ENCODE measurements around the gene CABYR. TPM values are rescaled to one million over a fixed set of nuclear protein-coding genes. Genes with fewer than 3 reads are reported as not detected.

CABYR gene
- total RNA-seq, 1 experiment from 2014 or later, result 5.4 TPM

DNA sequence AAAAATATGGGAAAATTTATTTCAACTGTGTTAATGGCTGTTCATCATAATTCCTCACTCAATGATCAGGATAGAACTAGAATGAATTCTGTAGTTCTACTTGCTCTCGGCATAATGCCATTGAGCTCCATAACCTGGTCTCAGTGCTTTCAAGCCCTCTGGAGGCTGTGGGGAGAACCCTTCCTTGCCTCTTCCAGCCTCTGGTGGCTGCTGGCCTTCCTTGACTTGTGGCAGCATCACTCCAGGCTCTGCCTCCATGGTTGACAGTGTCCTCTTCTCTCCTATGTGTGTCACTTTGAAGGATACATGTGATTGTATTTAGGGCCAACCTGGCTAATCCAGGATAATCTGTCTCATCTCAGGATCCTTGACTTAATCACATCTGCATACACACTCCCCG is 26.9 kb upstream of the CABYR start:
- Histone ChIP-seq H3K9me3 (ENCODE audit: low read length) (no peaks in the 10 kb centered on the region), H2AFZ (ENCODE audit: low read length) (no peak overlapping the region), H3K4me3 (ENCODE audit: low read length) (no peak overlapping the region), H3K9ac (ENCODE audit: low read length) (no peak overlapping the region), H3K27ac (ENCODE audit: low read length) (no peak overlapping the region), H3K36me3 (ENCODE audit: low read depth, low read length) (no peaks in the 10 kb centered on the region), H3K4me2 (ENCODE audit: low read length) (no peak overlapping the region), H4K20me1 (ENCODE audit: low read length) (no peaks in the 10 kb centered on the region), H3F3A (ENCODE audit: low read length, unreplicated experiment) (no peaks in the 10 kb centered on the region), H3K9me2 (replicated peaks; ENCODE audit: low read length) (no peaks in the 10 kb centered on the region), H3K27me3 (ENCODE audit: low read length) (no peaks in the 10 kb centered on the region), H3K4me1 (ENCODE audit: insufficient read depth, low read length) (peaks cover 13% of the 10 kb centered on the region), H3K79me2 (ENCODE audit: low read length) (no peaks in the 10 kb centered on the region)
- no peak for TF ChIP-seq EZH2 (IDR thresholded peaks at IDR 0.05; ENCODE audit: low read length, unreplicated experiment)
- TF ChIP-seq, protein P1, sequence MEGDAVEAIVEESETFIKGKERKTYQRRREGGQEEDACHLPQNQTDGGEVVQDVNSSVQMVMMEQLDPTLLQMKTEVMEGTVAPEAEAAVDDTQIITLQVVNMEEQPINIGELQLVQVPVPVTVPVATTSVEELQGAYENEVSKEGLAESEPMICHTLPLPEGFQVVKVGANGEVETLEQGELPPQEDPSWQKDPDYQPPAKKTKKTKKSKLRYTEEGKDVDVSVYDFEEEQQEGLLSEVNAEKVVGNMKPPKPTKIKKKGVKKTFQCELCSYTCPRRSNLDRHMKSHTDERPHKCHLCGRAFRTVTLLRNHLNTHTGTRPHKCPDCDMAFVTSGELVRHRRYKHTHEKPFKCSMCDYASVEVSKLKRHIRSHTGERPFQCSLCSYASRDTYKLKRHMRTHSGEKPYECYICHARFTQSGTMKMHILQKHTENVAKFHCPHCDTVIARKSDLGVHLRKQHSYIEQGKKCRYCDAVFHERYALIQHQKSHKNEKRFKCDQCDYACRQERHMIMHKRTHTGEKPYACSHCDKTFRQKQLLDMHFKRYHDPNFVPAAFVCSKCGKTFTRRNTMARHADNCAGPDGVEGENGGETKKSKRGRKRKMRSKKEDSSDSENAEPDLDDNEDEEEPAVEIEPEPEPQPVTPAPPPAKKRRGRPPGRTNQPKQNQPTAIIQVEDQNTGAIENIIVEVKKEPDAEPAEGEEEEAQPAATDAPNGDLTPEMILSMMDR (conservative IDR thresholded peaks at IDR 0.05; ENCODE audit: low read depth, low read length), result peak; percentile 17; the same call in 1 of the 2 replicates
- no peak for TF ChIP-seq EZH2phosphoT487 (IDR thresholded peaks at IDR 0.05; ENCODE audit: borderline replicate concordance, low read length)
- CTCF ChIA-PET, result no interaction called here
- POLR2A ChIA-PET (ENCODE audit: unreplicated experiment), result no interaction called here
- ATAC-seq (0 out of 2 replicates have a peak, but pooled peaks have one; percentile 14), DNase-seq (peak; percentile 19)
- BruUV-seq (replicated peaks), result no TSS peak
- intact Hi-C loops (cut with micrococcal nuclease), result no loop called here

DNA sequence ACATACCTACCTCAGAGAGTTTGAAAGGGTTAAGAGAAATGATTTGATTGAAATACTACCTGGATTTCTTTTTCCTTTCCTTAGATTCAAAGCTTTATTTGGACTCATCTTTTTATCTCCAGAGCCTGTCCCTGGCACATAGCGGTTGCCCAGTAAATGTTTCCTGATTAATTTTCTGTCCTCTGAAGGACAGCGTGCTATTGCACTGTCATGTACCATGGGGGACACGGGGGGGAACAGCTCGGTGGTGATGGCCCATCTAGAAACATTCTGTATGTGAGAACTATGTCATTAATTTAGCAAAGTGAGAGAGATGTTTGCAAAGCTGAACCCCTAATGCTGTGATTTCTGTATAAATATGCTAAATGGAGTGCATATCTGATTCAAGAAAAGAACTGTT is 26.4 kb upstream of the CABYR start:
- Histone ChIP-seq H4K20me1 (ENCODE audit: low read length) (no peaks in the 10 kb centered on the region), H3K27ac (ENCODE audit: low read length) (peak overlapping the region; percentile 35), H3K79me2 (ENCODE audit: low read length) (no peaks in the 10 kb centered on the region), H3K4me1 (ENCODE audit: insufficient read depth, low read length) (peaks cover 13% of the 10 kb centered on the region), H3K9ac (ENCODE audit: low read length) (no peak overlapping the region), H2AFZ (ENCODE audit: low read length) (no peak overlapping the region), H3K4me3 (ENCODE audit: low read length) (peak overlapping the region; percentile 35; the same call in 1 of the 2 replicates), H3K9me3 (ENCODE audit: low read length) (no peaks in the 10 kb centered on the region), H3K4me2 (ENCODE audit: low read length) (peak overlapping the region; percentile 73), H3K27me3 (ENCODE audit: low read length) (no peaks in the 10 kb centered on the region), H3F3A (ENCODE audit: low read length, unreplicated experiment) (no peaks in the 10 kb centered on the region), H3K36me3 (ENCODE audit: low read depth, low read length) (no peaks in the 10 kb centered on the region), H3K9me2 (replicated peaks; ENCODE audit: low read length) (no peaks in the 10 kb centered on the region)
- ChIA-PET CTCF (no interaction called here), POLR2A (ENCODE audit: unreplicated experiment) (interaction anchor here (0.7 kb wide), 1 partner anchor 87 kb away, joined by 3 read pairs; no protein-coding TSS in a partner anchor)
- no peak for TF ChIP-seq EZH2 (IDR thresholded peaks at IDR 0.05; ENCODE audit: low read length, unreplicated experiment)
- TF ChIP-seq, protein P1 (conservative IDR thresholded peaks at IDR 0.05; ENCODE audit: low read depth, low read length), result no peak
- TF ChIP-seq EZH2phosphoT487 (IDR thresholded peaks at IDR 0.05; ENCODE audit: borderline replicate concordance, low read length), result no peak
- BruUV-seq (replicated peaks), result no TSS peak
- DNase-seq (no peak), ATAC-seq (no peak)
- intact Hi-C loops (cut with micrococcal nuclease), result no loop called here

DNA sequence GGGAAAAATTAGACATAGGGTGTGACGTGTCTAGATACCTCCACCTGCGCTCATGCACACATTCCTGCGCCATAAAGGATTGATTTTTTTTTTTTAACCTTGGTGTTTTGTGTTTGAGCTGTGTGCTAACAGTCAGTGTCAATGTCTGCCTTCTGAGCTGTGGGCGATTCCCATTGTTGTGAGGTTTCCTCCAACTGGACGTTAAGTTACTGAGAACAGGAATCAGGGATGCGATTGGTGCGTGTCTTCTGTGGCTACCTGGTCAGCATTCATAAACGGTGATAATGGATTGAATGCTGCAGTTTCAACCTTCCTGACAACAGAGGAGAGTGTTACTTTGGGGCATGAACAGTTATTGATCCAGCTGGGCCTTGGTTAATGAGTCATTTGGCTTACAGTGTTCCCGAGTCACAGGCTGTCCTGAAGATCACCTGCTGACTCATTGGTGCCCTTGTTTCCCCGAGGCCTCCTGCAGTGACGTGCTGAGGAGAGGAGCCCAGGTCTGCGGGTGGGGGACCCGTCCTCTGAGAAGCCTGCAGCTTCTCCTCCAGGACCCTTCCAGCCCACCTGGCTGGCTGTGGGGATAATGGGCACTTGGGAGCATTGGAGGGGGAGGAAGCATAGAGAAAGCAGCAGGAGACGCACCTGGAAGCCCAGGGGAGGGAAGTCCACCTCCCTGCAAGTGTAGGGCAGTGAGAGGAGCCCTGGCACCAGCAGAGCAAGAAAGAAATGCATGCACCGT is 25.8 kb upstream of the CABYR start:
- Histone ChIP-seq H3K27me3 (ENCODE audit: low read length) (no peaks in the 10 kb centered on the region), H3F3A (ENCODE audit: low read length, unreplicated experiment) (no peaks in the 10 kb centered on the region), H3K4me3 (ENCODE audit: low read length) (peak overlapping the region; percentile 35; the same call in 1 of the 2 replicates), H3K4me1 (ENCODE audit: insufficient read depth, low read length) (peaks cover 13% of the 10 kb centered on the region), H4K20me1 (ENCODE audit: low read length) (no peaks in the 10 kb centered on the region), H2AFZ (ENCODE audit: low read length) (no peak overlapping the region), H3K9me2 (replicated peaks; ENCODE audit: low read length) (no peaks in the 10 kb centered on the region), H3K79me2 (ENCODE audit: low read length) (no peaks in the 10 kb centered on the region), H3K9ac (ENCODE audit: low read length) (no peak overlapping the region), H3K4me2 (ENCODE audit: low read length) (peak overlapping the region; percentile 73), H3K9me3 (ENCODE audit: low read length) (no peaks in the 10 kb centered on the region), H3K27ac (ENCODE audit: low read length) (peak overlapping the region; percentile 44), H3K36me3 (ENCODE audit: low read depth, low read length) (no peaks in the 10 kb centered on the region)
- no TSS peak for BruUV-seq (replicated peaks)
- TF ChIP-seq EZH2 (IDR thresholded peaks at IDR 0.05; ENCODE audit: low read length, unreplicated experiment) (no peak), EZH2phosphoT487 (IDR thresholded peaks at IDR 0.05; ENCODE audit: borderline replicate concordance, low read length) (no peak)
- TF ChIP-seq, protein P1 (conservative IDR thresholded peaks at IDR 0.05; ENCODE audit: low read depth, low read length), result no peak
- DNase-seq (peak; percentile 84), ATAC-seq (peak; percentile 94)
- intact Hi-C loops (cut with micrococcal nuclease), result no loop called here
- CTCF ChIA-PET, result interaction anchor here (0.6 kb wide), 1 partner anchor 339 kb away, joined by 5 read pairs; no protein-coding TSS in a partner anchor
- POLR2A ChIA-PET (ENCODE audit: unreplicated experiment), result interaction anchor here (0.5 to 0.7 kb wide), 2 partner anchors 87 to 367 kb away, joined by 3 to 4 read pairs; no protein-coding TSS in a partner anchor

Data from PC-3 (cell line).